Endothelial cell of umbilical vein (primary cell): ENCODE data around the gene IQGAP3. TPM values are rescaled to one million over a fixed set of nuclear protein-coding genes. Genes with fewer than 3 reads are reported as not detected.

Experiments used
- BruUV-seq: library from RNA; stranded (reverse); fragments of 400-500 nt; replicated peaks from 2 replicates; lab custom pipeline; 2021; lab: Mats Ljungman, UMichigan
- CTCF ChIA-PET: fragments of 300-600, 350-600 bp; sonication (Branson Sonifier 250); formaldehyde crosslinking; loops from one replicate; lab custom pipeline; 2021; ENCODE audit warnings: antibody characterized with exemption, inconsistent platforms; lab: Charles Lee
- POLR2A ChIA-PET: fragments of 300-600, 350-600 bp; sonication (Branson Sonifier 250); formaldehyde crosslinking; loops from one replicate; lab custom pipeline; 2021; ENCODE audit warnings: antibody characterized with exemption, inconsistent platforms; lab: Charles Lee
- DNase-seq: peaks from one replicate; pipeline ENCODE4 v3.0.0-alpha.2; 2011; ENCODE audit warnings: low read depth, low spot score
- FAIRE-seq: peaks from 2 replicates; lab custom pipeline; 2011; peaks lifted over from hg19 to GRCh38; lab: Jason Lieb, UNC
- H2AFZ ChIP-seq: 2 replicates; pipeline ENCODE4 v1.6.0; 2012; ENCODE audit warnings: low read depth, low read length, control low read depth, inconsistent platforms
- H3K27ac ChIP-seq: 2 replicates; pipeline ENCODE4 v1.5.1; 2011; ENCODE audit warnings: low read depth, mild to moderate bottlenecking, control low read depth, low read length, moderate library complexity; ENCODE audit not compliant: insufficient read depth
- H3K27me3 ChIP-seq, 2 experiments: 2 replicates each; pipeline versions ENCODE4 v1.6.0 to v1.6.1; 2011; ENCODE audit warnings: low read length in 2 of 2, mixed read lengths in 1 of 2; ENCODE audit not compliant: control insufficient read depth in 2 of 2, insufficient read depth in 2 of 2
- H3K36me3 ChIP-seq, 2 experiments: 2 replicates in 1 of 2; 3 replicates in 1 of 2; pipeline ENCODE4 v1.5.1; 2011; ENCODE audit warnings: low read length in 2 of 2, mild to moderate bottlenecking in 1 of 2, moderate library complexity in 1 of 2; ENCODE audit not compliant: control insufficient read depth in 2 of 2, insufficient read depth in 2 of 2; ENCODE audit errors: extremely low read depth in 1 of 2
- H3K4me1 ChIP-seq: 3 replicates; pipeline ENCODE4 v1.5.1; 2011; ENCODE audit warnings: mild to moderate bottlenecking, low read length; ENCODE audit not compliant: control insufficient read depth, insufficient read depth; ENCODE audit errors: extremely low read depth
- H3K4me2 ChIP-seq: 2 replicates; pipeline ENCODE4 v1.6.1; 2011; ENCODE audit warnings: low read length, control low read depth, mixed read lengths; ENCODE audit not compliant: insufficient read depth
- H3K4me3 ChIP-seq, 3 experiments: fragments of 200-600 bp in 1 of 3; sonication (generic), shearing (Covaris generic) in 1 of 3; replicated peaks in 1 of 3; 2 replicates each; pipeline ENCODE4 v1.5.1; 2011 to 2016; ENCODE audit warnings: control low read depth in 3 of 3, low read length in 3 of 3, mild to moderate bottlenecking in 2 of 3, inconsistent platforms in 1 of 3, low read depth in 1 of 3, moderate library complexity in 1 of 3; ENCODE audit not compliant: insufficient read depth in 1 of 3
- H3K79me2 ChIP-seq: 2 replicates; pipeline ENCODE4 v1.6.0; 2012; ENCODE audit warnings: low read length, inconsistent platforms; ENCODE audit not compliant: control insufficient read depth, insufficient read depth
- H3K9ac ChIP-seq: replicated peaks from 2 replicates; pipeline ENCODE3; 2011; ENCODE audit warnings: low read length, control low read depth; ENCODE audit not compliant: insufficient read depth; ENCODE audit errors: extremely low read depth
- H3K9me1 ChIP-seq: replicated peaks from 3 replicates; pipeline ENCODE4 v1.6.0; 2011; ENCODE audit warnings: mild to moderate bottlenecking, low read length; ENCODE audit not compliant: control insufficient read depth, insufficient read depth; ENCODE audit errors: extremely low read depth
- H3K9me3 ChIP-seq: replicated peaks from 2 replicates; pipeline ENCODE4 v1.5.1; 2012; ENCODE audit warnings: low read length, inconsistent platforms; ENCODE audit not compliant: control insufficient read depth, insufficient read depth
- H4K20me1 ChIP-seq: replicated peaks from 2 replicates; pipeline ENCODE3; 2011; ENCODE audit warnings: mild to moderate bottlenecking, low read length; ENCODE audit not compliant: control insufficient read depth, insufficient read depth; ENCODE audit errors: extremely low read depth
- CTCF ChIP-seq, 2 donors: IDR thresholded peaks; 1 replicate in 1 of 2; 2 replicates in 1 of 2; pipeline ENCODE4 v1.5.1; 2011; ENCODE audit warnings: low read length in 2 of 2, mild to moderate bottlenecking in 2 of 2, moderate library complexity in 2 of 2, control low read depth in 1 of 2, inconsistent platforms in 1 of 2, low read depth in 1 of 2; ENCODE audit not compliant: insufficient read depth in 1 of 2; ENCODE audit errors: extremely low read depth in 1 of 2
- FOS ChIP-seq: IDR thresholded peaks from 2 replicates; pipeline ENCODE4 v1.6.1; 2011; ENCODE audit warnings: mild to moderate bottlenecking, low read length, moderate library complexity, borderline replicate concordance; ENCODE audit not compliant: insufficient read depth
- MAX ChIP-seq: IDR thresholded peaks from 2 replicates; pipeline ENCODE4 v1.6.1; 2011; ENCODE audit not compliant: insufficient read depth, insufficient read length
- dilution Hi-C: fragments of 300-500 bp; cut with MboI; formaldehyde crosslinking; loops from one replicate; pipeline ENCODE4 v1.15.0; 2019; ENCODE audit warnings: low sequenced_read_pairs; ENCODE audit not compliant: extremely low pct_ligation_motif_present
- intact Hi-C: fragments of 100-400 bp; cut with micrococcal nuclease; formaldehyde crosslinking; loops from one replicate; pipeline ENCODE4 v1.10.0; 2022
- polyA plus RNA-seq, 4 experiments: library from polyadenylated mRNA; depleted of rRNA in 3 of 4; stranded (reverse) in 3 of 4; unstranded in 1 of 4; fragments of >200 nt; gene quantifications; 2 replicates each; pipeline versions ENCODE4 v1.2.1 to v1.2.3, GENCODE V29; 2011 to 2012; ENCODE audit warnings: missing spikeins in 1 of 4
- total RNA-seq: library from RNA; stranded (reverse); gene quantifications from 2 replicates; pipeline ENCODE4 v1.2.3, GENCODE V29; 2021

Gene IQGAP3
- total and polyA plus RNA-seq, 2 donors (not counting 3 experiments of a cell fraction or from before 2014, with no cell fraction given): 28.3 to 60.7 TPM

GRCh38 chr1:156479093-156480015 lies 93.0 kb downstream of the IQGAP3 start:
- TF ChIP-seq FOS: no peak
- no peak for TF ChIP-seq CTCF (IDR thresholded peaks at IDR 0.05; ENCODE audit: extremely low read depth in 1 of 2, insufficient read depth in 1 of 2, low read depth in 1 of 2, low read length in 2 of 2)
- no peak for TF ChIP-seq MAX
- Histone ChIP-seq H3K9me1 (no peaks in the 10 kb centered on the region), H3K79me2 (peaks cover 10% of the 10 kb centered on the region), H3K27ac (no peak overlapping the region), H3K9me3 (no peaks in the 10 kb centered on the region), H3K36me3 (peaks cover 21 to 72% of the 10 kb centered on the region in 2 experiments), H3K4me2 (no peak overlapping the region), H2AFZ (no peak overlapping the region), H3K4me1 (peaks cover 8% of the 10 kb centered on the region), H3K4me3 (no peak overlapping the region), H3K27me3 (no peaks in the 10 kb centered on the region), H3K9ac (no peak overlapping the region), H4K20me1 (peaks cover 3% of the 10 kb centered on the region)
- ChIA-PET CTCF (interaction anchor here (1.2 to 3.2 kb wide), 4 partner anchors 14 to 68 kb away, joined by 3 to 149 read pairs (median 62); partner anchors contain the start of gene MEF2D), POLR2A (no interaction called here)
- dilution Hi-C loops (no loop called here), intact Hi-C loops (loop anchor here (1.0 to 5.0 kb wide), 5 partner anchors 21 to 129 kb away; partner anchors contain the start of genes IQGAP3 and MEF2D)
- no peak for FAIRE-seq
- no TSS peak for BruUV-seq
- DNase-seq: no peak
